SK-N-SH (cell line): ENCODE data around the gene ARHGEF7.

ENCODE experiments used
- CTCF ChIP-seq: fragments of 200-600 bp; sonication (generic); IDR thresholded peaks from 2 replicates; pipeline ENCODE4 v1.6.1; 2017; ENCODE audit warnings: antibody characterized with exemption, mild to moderate bottlenecking, moderate library complexity
- JUND ChIP-seq: IDR thresholded peaks from 2 replicates; pipeline ENCODE4 v1.4.0; 2012
- MEF2A ChIP-seq: IDR thresholded peaks from 2 replicates; pipeline ENCODE4 v1.4.0; 2012; ENCODE audit warnings: low read depth, borderline replicate concordance
- MXI1 ChIP-seq: IDR thresholded peaks from 2 replicates; pipeline ENCODE4 v1.6.1; 2012; ENCODE audit warnings: mild to moderate bottlenecking, low read depth, low read length, improper control_type of control experiment
- RXRA ChIP-seq: IDR thresholded peaks from 2 replicates; pipeline ENCODE4 v1.4.0; 2012; ENCODE audit warnings: low read depth, mild to moderate bottlenecking, borderline replicate concordance
- SIN3A ChIP-seq: IDR thresholded peaks from 2 replicates; pipeline ENCODE4 v1.6.1; 2012; ENCODE audit warnings: low read depth, mild to moderate bottlenecking, low read length, moderate library complexity, borderline replicate concordance
- YY1 ChIP-seq: IDR thresholded peaks from 2 replicates; pipeline ENCODE4 v1.4.0; 2012; ENCODE audit warnings: low read depth, mild to moderate bottlenecking
- TF ChIP-seq, protein P1 (sequence below): IDR thresholded peaks from 2 replicates; pipeline ENCODE4 v1.6.1; 2012; ENCODE audit warnings: mild to moderate bottlenecking, low read depth, low read length, moderate library complexity

GRCh38 chr13:111288276-111288675 is 173.2 kb downstream of the ARHGEF7 start:
- no peak for TF ChIP-seq CTCF
- TF ChIP-seq SIN3A, result no peak
- TF ChIP-seq RXRA, result no peak
- TF ChIP-seq, protein P1, sequence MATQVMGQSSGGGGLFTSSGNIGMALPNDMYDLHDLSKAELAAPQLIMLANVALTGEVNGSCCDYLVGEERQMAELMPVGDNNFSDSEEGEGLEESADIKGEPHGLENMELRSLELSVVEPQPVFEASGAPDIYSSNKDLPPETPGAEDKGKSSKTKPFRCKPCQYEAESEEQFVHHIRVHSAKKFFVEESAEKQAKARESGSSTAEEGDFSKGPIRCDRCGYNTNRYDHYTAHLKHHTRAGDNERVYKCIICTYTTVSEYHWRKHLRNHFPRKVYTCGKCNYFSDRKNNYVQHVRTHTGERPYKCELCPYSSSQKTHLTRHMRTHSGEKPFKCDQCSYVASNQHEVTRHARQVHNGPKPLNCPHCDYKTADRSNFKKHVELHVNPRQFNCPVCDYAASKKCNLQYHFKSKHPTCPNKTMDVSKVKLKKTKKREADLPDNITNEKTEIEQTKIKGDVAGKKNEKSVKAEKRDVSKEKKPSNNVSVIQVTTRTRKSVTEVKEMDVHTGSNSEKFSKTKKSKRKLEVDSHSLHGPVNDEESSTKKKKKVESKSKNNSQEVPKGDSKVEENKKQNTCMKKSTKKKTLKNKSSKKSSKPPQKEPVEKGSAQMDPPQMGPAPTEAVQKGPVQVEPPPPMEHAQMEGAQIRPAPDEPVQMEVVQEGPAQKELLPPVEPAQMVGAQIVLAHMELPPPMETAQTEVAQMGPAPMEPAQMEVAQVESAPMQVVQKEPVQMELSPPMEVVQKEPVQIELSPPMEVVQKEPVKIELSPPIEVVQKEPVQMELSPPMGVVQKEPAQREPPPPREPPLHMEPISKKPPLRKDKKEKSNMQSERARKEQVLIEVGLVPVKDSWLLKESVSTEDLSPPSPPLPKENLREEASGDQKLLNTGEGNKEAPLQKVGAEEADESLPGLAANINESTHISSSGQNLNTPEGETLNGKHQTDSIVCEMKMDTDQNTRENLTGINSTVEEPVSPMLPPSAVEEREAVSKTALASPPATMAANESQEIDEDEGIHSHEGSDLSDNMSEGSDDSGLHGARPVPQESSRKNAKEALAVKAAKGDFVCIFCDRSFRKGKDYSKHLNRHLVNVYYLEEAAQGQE, result no peak
- no peak for TF ChIP-seq YY1
- TF ChIP-seq MEF2A, result no peak
- TF ChIP-seq JUND, result no peak
- no peak for TF ChIP-seq MXI1
